ENCODE data around the gene GORASP2.

GORASP2 gene

GRCh38 chr2:170929686-170930050 is 615 bp downstream of the GORASP2 start:
- DNase-seq (ENCODE audit: low read depth), result no peak
- in situ Hi-C loops (cut with HindIII; ENCODE audit: low sequenced_read_pairs), result no loop called here
- peak overlapping the region; percentile 88 for H3K4me3 ChIP-seq (ENCODE audit: low read depth, low read length)
- TF ChIP-seq, protein P1, sequence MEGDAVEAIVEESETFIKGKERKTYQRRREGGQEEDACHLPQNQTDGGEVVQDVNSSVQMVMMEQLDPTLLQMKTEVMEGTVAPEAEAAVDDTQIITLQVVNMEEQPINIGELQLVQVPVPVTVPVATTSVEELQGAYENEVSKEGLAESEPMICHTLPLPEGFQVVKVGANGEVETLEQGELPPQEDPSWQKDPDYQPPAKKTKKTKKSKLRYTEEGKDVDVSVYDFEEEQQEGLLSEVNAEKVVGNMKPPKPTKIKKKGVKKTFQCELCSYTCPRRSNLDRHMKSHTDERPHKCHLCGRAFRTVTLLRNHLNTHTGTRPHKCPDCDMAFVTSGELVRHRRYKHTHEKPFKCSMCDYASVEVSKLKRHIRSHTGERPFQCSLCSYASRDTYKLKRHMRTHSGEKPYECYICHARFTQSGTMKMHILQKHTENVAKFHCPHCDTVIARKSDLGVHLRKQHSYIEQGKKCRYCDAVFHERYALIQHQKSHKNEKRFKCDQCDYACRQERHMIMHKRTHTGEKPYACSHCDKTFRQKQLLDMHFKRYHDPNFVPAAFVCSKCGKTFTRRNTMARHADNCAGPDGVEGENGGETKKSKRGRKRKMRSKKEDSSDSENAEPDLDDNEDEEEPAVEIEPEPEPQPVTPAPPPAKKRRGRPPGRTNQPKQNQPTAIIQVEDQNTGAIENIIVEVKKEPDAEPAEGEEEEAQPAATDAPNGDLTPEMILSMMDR (IDR thresholded peaks at IDR 0.05; ENCODE audit: low read depth, low read length, missing control alignments), result no peak

GRCh38 chr2:170930131-170930990 is 1.3 kb downstream of the GORASP2 start:
- DNase-seq (ENCODE audit: low read depth), result no peak
- peak overlapping the region; percentile 88 for H3K4me3 ChIP-seq (ENCODE audit: low read depth, low read length)
- TF ChIP-seq, protein P1 (IDR thresholded peaks at IDR 0.05; ENCODE audit: low read depth, low read length, missing control alignments), result no peak
- in situ Hi-C loops (cut with HindIII; ENCODE audit: low sequenced_read_pairs), result no loop called here

DNA sequence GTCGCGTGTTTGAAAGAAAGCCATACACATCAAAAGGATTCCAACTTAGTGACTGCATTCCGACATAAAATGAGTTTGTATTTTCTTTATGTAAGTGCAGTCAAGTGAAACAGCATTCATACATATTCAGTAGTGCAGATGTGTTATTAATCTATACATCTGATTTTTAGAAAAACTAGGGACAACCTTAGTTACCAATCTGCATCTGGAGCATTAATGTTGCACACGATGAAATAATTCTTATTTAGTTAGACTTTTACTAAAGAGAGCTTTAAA is 1.9 kb downstream of the GORASP2 start:
- in situ Hi-C loops (cut with HindIII; ENCODE audit: low sequenced_read_pairs), result no loop called here
- TF ChIP-seq, protein P1 (IDR thresholded peaks at IDR 0.05; ENCODE audit: low read depth, low read length, missing control alignments), result no peak
- no peak for DNase-seq (ENCODE audit: low read depth)
- peak overlapping the region; percentile 88 for H3K4me3 ChIP-seq (ENCODE audit: low read depth, low read length)

DNA sequence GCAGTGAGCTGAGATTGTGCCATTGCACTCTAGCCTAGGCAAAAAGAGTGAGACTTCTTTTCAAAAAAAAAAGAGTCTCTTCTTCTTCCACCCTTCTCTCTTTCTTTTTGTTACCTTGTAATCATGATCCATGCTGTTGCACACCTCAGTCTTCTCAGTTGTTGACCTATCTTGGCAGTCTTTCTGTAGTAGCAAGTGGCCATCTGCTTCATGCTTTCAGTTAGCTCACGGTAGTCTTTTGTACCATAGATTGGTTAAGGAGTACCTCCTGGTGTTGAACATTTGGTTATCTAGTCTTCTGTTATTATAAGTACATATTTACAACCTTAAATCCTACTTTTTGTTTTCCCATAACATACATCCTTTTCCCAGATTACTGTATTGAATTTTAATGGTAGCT is 3.1 kb downstream of the GORASP2 start:
- H3K4me3 ChIP-seq (ENCODE audit: low read depth, low read length), result no peak overlapping the region
- TF ChIP-seq, protein P1 (IDR thresholded peaks at IDR 0.05; ENCODE audit: low read depth, low read length, missing control alignments), result no peak
- in situ Hi-C loops (cut with HindIII; ENCODE audit: low sequenced_read_pairs), result no loop called here
- DNase-seq (ENCODE audit: low read depth), result no peak

GRCh38 chr2:170932948-170933347 is 3.9 kb downstream of the GORASP2 start:
- no peak for DNase-seq (ENCODE audit: low read depth)
- in situ Hi-C loops (cut with HindIII; ENCODE audit: low sequenced_read_pairs), result no loop called here
- no peak overlapping the region for H3K4me3 ChIP-seq (ENCODE audit: low read depth, low read length)
- TF ChIP-seq, protein P1 (IDR thresholded peaks at IDR 0.05; ENCODE audit: low read depth, low read length, missing control alignments), result no peak

GRCh38 chr2:170937709-170938379 is 8.8 kb downstream of the GORASP2 start:
- no peak overlapping the region for H3K4me3 ChIP-seq (ENCODE audit: low read depth, low read length)
- no peak for DNase-seq (ENCODE audit: low read depth)
- in situ Hi-C loops (cut with HindIII; ENCODE audit: low sequenced_read_pairs), result no loop called here
- TF ChIP-seq, protein P1 (IDR thresholded peaks at IDR 0.05; ENCODE audit: low read depth, low read length, missing control alignments), result no peak

All from astrocyte of the cerebellum (primary cell).